Stimulated activated CD8-positive, alpha-beta memory T cell treated with anti-CD3 and anti-CD28 coated beads, Interleukin-7, amount 100 ng/mL, for 1 hour (primary cell): ENCODE data around the gene RHEX.
"Not testable (repeated sequence)": the region's sequence is repeated elsewhere in the genome, so short reads cannot be mapped to it uniquely, and the experiment has no call there.

ENCODE experiments used
- DNase-seq, 2 donors: peaks; one replicate each; pipeline ENCODE4 v3.0.0-alpha.2; 2020; ENCODE audit warnings: low read depth in 2 of 2

Gene RHEX

GRCh38 chr1:206030191-206030590 lies 22.8 kb upstream of the RHEX start:
- DNase-seq, result no peak

DNA sequence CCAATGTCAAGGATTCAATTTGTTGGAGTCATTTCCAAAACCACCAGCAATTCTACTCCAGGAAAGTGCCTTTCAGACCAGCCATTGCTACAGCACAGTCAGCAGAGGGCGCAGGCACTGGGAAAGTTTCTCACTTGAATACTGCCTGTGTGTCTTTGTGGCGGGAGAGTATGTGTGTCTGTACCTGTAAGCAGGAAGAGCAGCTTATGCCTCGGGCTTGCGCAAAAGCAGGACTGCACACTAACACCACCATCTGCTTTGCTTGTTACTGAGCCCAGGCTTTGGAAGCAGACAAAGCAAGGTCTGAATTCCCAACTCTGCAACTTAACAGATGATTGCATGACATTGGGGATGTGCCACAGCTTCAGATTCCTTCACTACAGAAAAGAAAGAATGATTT lies 22.3 kb upstream of the RHEX start:
- DNase-seq, result peak in 1 of 2 donors; percentile 31

- no peak for DNase-seq
Measured at GRCh38 chr1:206032380-206033140, 20.4 kb upstream of the RHEX start.

- DNase-seq, result no peak
Measured at GRCh38 chr1:206035027-206035426, 17.9 kb upstream of the RHEX start.

DNA sequence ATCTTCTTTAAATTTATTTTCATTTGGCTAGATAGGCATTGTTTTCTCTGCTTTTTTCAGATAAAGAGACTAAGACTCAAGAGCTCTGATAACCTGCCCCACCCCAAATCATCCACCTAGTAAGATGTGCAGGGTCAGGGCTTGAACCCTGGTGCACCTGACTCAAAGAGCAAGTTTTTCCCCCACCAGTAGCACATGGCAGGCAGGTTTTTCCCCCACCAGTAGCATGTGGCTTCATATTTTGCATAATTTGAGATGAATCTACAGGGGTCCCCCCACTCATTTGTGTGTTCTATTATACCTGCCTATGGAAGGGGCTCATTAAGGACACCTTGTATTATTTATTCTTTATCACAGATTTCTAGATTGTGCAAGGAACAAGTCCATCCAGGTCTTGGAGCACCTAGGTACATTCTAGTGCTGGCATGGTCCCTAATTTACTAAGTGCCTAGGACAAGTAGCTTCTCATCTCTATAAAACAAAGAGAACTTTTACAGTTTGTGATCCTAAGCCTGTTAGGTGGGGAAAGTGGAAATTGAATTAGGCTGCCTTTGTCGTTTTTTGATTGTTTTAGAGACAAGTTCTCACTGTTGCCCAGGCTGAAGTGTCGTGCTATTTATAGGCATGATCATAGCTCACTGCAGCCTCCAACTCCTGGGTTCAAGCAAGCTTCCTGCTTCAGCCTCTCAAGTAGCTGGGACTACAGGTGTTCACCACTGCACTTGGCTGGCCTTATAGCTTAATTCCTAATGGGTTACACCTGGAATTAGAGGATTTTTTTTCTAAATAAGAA lies 16.1 kb upstream of the RHEX start:
- DNase-seq, result no peak

DNA sequence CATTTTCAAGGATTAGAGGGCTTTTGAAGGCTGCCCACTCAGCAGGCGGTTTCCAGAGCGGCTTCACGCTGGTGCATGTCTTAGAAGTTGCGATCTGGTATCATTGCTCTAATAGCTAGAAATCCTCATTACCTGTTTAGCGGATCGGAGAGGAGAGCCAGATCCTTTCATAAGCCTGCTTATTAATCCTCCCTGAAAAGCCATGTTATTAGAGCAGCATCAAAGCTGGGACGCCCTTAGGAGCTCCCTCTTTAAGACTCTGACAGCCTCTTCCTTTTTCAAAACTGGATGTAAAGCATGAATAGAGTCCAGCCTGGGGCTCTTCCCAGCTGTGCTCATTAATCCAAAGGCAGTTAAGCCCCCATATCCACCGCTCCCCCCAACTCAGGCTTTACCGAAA lies 15.4 kb upstream of the RHEX start:
- DNase-seq, result no peak

GRCh38 chr1:206039046-206039973 lies 13.7 kb upstream of the RHEX start:
- no peak for DNase-seq

DNA sequence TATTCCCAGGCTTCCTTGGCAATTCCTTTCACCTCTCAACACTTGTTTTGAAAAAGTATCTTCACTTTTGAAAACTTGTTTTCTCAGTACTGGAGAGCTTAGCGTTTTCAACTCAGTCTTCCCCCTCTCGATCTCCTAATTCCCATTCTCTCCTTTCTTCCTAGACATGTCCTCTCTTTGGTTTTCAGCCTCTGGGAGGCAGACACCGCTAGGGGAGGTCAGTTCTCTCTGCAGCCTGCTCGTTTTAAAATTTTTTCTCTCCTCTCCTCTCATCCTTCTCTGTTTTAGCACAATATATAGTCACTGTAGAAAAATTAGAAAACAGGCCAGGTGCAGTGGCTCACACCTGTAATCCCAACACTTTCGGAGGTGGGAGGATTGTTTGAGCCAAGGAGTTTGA lies 12.6 kb upstream of the RHEX start:
- no peak for DNase-seq

DNA sequence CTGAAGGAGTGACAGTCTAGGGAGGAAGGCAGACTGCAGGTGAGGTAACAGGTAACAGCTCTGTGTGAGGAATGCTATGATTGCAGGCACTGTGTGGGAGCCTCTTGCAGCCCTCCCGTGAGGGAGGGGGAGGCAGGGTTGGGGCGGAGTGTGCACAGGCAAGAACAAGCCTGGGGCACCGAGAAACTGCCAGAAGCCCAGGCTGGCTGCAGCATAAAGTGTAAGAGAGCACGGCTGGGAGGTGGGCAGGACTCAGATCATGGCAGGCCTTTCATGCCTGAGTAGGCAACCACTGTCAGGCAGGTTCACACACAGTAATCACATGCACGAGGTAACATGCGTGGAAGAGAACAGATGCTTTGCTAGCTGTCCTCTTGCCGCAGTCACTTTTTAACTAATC lies 11.3 kb upstream of the RHEX start:
- no peak for DNase-seq

GRCh38 chr1:206047271-206047670 lies 5.7 kb upstream of the RHEX start:
- no peak for DNase-seq

- DNase-seq, result no peak
Measured at GRCh38 chr1:206048582-206048981, 4.4 kb upstream of the RHEX start.

DNA sequence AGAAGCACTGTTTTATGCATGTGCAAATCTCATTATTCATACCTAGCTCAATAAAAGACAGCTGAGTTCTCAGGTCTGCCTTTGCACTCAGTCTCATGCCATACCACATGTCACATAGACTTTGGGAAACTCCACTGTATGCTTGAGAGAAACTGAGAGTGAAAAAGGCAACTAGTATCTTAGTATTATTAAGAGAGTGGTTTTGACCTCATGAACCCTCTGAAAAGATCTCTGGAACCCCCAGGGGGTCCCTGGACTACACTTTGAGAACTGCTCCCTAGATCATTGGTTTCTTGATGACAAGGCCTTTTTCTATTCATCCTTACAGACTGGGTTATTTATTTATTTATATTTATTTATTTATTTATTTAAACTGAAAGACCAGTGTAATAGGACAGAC lies 3.7 kb upstream of the RHEX start:
- no peak for DNase-seq

DNA sequence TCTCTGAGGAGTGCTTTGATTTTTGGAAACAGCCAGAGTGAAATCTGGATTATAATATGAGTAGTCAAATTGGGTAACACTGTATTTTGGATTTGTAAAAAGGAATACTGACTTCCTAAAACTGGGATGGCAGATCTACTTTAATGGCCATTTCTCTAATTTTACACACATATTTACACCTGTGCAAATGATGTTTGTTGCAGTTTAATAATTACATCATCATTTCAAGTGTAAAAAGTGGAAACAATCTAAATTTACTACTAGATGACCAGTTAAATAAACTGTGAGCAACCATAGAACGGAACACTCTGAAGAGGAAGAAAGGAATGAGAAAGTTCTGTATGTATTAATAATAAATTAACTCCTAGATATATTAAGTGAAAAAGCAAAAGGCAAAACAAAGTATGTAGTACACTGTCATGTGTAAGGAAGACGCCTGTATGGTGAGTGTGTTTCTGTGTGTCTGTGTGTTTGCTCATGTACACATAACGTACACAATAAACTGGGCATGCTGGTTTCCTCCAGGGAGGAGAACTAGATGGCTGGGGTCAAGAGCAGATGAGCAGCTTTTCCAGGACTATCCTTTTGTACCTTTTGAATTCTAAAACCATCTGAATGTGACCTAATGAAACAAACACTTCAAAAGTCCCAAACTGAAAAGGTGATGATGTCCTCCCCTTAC lies 2.9 kb upstream of the RHEX start:
- DNase-seq, result no peak

DNA sequence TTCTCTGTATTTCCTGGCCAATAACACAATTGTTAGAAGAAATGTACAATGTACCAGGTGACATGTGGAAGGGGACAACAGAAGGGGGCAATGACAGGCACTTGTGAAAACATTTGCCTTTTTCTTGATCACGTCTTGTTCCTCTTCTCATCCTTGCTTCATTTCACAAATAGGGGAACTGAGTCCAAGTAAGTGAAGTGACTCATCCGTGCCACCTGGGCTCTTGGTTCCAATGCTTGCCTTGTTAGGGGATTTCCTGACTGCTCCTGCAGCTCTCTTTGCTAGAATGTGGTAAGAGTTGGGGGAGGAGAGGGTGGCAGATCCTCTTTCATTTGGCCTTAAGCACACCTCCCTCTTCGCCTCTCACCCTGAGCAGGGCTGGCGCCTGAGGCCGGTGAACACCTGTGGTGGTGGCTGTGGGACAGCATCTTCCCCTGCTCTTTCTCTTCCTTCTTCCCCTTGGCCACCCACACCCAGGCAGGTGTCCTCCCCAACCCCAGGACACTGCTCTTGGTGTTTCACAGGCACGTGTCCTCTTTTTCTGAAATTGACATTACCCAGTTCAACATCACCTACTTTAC lies 2.2 kb upstream of the RHEX start:
- DNase-seq, result no peak

GRCh38 chr1:206052231-206052865 lies 625 bp upstream of the RHEX start:
- DNase-seq, result not testable (repeated sequence)

- not testable (repeated sequence) for DNase-seq
Measured at GRCh38 chr1:206053616-206054015, 643 bp downstream of the RHEX start.

- DNase-seq, result not testable (repeated sequence)
Measured at GRCh38 chr1:206055069-206055625, 2.2 kb downstream of the RHEX start.

- DNase-seq, result not testable (repeated sequence)
Measured at GRCh38 chr1:206055639-206056323, 2.8 kb downstream of the RHEX start.

GRCh38 chr1:206058289-206058926 lies 5.4 kb downstream of the RHEX start:
- DNase-seq, result not testable (repeated sequence)
